PC-3 (cell line): Measurements from ENCODE around the gene WSCD2.

Experiments
- CTCF ChIP-seq: fragments of 300-600 bp; sonication (generic); conservative IDR thresholded peaks from 2 replicates; pipeline ENCODE4 v1.5.1; 2017; ENCODE audit warnings: antibody characterized with exemption, low read depth, mild to moderate bottlenecking, low read length
- EZH2 ChIP-seq: fragments of 300-600 bp; sonication (generic); IDR thresholded peaks from one replicate; pipeline ENCODE4 v1.6.1; 2017; ENCODE audit warnings: antibody characterized with exemption, mild to moderate bottlenecking, low read length; ENCODE audit not compliant: unreplicated experiment
- EZH2phosphoT487 ChIP-seq: fragments of 300-600 bp; sonication (generic); IDR thresholded peaks from 2 replicates; pipeline ENCODE4 v1.6.1; 2018; ENCODE audit warnings: mild to moderate bottlenecking, antibody characterized with exemption, low read length, borderline replicate concordance

GRCh38 chr12:108098374-108098773 lies 30.7 kb upstream of the WSCD2 start:
- no peak for TF ChIP-seq EZH2phosphoT487
- TF ChIP-seq CTCF: no peak
- no peak for TF ChIP-seq EZH2
